ENCODE results near the gene PTPN14.

PTPN14 gene

GRCh38 chr1:214324896-214325800 lies 226.3 kb downstream of the PTPN14 start:
- ATAC-seq = no peak
- H3K36me3 Mint-ChIP-seq = peaks cover 19% of the 10 kb centered on the region
- H3K9me3 Mint-ChIP-seq = no peaks in the 10 kb centered on the region
- peaks cover 20% of the 10 kb centered on the region for H3K4me1 Mint-ChIP-seq
- no peak for DNase-seq (ENCODE audit: low spot score in 2 of 2)
- peak overlapping the region; percentile 49 for H3K27ac Mint-ChIP-seq
- H3K4me3 Mint-ChIP-seq = no peak overlapping the region

DNA sequence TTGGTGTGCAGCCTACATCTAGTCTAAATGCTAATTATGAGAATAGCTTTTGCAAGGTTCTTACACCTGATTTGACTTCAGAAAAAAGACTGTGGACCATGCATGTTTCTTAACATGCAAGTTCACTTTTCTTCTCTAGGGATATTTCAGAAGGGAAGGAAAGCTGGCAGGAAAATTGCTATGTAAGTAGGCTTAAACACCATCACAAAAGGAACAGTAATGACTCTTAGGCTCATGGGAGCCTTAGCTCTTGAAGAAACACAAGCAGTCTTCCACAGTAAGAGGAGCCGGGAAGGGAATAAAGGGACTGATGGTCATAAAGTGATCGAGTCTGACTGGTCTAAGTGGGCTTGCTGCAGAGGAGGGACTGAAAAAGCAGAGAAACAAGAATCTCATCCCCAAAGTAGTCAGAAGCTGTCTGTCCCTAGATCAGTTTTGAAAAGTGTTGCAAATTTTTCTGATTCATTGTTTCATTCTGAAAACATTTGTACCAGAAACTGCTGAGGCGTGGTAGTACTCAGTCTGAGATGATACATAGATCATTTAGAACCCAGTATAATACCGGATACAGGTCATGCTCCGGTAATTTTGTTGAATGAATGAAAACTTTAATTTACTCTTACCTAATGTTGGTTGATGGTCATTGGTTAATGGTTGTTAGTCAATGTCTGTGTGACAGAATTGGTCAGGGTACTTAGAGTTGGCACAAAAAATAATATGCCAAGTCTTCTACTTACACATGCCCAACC lies 229.5 kb downstream of the PTPN14 start:
- H3K4me3 Mint-ChIP-seq = no peak overlapping the region
- peak; percentile 91 for ATAC-seq
- peaks cover 12% of the 10 kb centered on the region for H3K4me1 Mint-ChIP-seq
- peak overlapping the region; percentile 54 for H3K27ac Mint-ChIP-seq
- peaks cover 44% of the 10 kb centered on the region for H3K36me3 Mint-ChIP-seq
- no peaks in the 10 kb centered on the region for H3K9me3 Mint-ChIP-seq
- DNase-seq (ENCODE audit: low spot score in 2 of 2) = no peak

DNA sequence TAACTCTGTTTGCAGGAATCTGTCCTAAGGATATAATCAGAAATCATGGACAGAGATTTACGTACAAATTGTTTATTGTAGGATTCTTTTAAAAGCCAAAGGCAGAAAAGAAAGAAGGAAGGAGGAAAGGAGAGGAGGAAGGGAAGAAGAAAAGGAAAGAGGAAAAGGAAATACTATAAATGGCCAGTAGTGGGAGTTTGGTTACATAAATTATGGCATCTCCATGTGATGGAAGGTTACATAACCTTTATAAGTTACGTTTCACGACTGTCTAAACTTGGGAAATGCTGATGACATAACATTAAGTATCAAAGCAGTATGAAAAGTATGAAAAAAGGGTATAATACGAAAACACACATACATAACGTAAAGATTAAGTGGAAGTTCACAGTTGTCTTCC lies 231.5 kb downstream of the PTPN14 start:
- ATAC-seq (no peak), DNase-seq (ENCODE audit: low spot score in 2 of 2) (no peak)
- no peak overlapping the region for H3K4me3 Mint-ChIP-seq
- peaks cover 44% of the 10 kb centered on the region for H3K36me3 Mint-ChIP-seq
- no peaks in the 10 kb centered on the region for H3K9me3 Mint-ChIP-seq
- peaks cover 18% of the 10 kb centered on the region for H3K4me1 Mint-ChIP-seq
- H3K27ac Mint-ChIP-seq = no peak overlapping the region

DNA sequence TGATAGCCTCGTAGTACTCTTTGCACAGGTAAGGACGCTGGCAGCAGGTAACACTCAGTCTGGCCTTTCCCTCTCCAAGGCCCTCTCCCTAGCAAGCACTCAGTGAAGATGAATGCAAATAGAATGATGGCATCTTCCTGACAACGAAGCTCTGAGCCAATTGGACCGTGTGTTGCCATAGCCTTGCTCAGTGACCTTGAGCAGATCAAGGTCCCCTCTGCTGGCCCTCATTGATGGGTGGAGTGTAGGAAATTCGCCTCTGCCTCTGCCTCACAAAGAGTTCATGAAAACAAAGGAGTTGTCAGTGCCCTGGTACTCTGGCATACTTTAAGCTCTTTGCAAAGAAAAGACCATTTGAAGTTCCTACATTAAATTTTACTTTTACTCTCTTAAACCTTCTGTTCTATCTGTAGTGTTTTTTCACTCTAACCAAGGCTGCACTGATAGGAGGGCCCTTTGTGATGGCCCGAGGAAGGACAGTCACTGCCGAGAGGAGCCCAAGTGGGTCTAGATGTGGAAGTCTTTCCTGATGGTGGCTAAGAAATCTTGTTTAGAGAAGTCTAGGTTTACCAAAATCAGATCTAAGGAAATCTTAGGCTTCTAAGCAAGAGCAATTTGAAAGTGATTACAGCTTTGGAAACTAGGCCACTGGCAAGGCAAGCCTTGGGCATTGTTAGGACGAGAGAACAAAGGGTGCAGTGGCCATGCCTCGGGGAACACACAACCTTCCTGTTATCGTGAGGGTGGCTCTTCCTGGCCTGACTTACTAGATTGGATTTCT lies 232.3 kb downstream of the PTPN14 start:
- H3K9me3 Mint-ChIP-seq = no peaks in the 10 kb centered on the region
- peaks cover 44% of the 10 kb centered on the region for H3K36me3 Mint-ChIP-seq
- H3K27ac Mint-ChIP-seq = peak overlapping the region; percentile 70

DNA sequence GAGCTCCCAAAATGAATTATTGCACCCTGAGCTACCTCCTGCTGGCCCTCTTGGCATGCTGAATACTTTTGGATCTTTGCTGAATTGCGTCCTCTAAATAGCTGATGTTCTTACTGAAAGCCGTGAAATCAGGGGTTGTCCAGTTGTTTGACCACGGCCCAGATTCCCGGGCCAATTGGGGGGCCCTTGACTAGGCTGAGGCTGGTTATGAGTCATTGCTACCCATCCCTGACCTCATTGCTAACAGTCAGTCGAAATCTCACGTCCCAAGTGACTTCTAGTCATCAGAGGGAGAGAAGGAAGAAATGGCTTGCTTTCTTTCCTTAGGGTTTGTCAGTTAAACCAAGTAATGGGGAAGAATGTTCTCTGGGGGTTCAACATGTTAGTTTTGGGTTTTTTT lies 233.0 kb downstream of the PTPN14 start:
- H3K4me3 Mint-ChIP-seq = no peak overlapping the region
- H3K36me3 Mint-ChIP-seq = peaks cover 44% of the 10 kb centered on the region
- peaks cover 18% of the 10 kb centered on the region for H3K4me1 Mint-ChIP-seq
- no peaks in the 10 kb centered on the region for H3K9me3 Mint-ChIP-seq
- peak overlapping the region; percentile 70 for H3K27ac Mint-ChIP-seq
- DNase-seq (ENCODE audit: low spot score in 2 of 2) = no peak
- ATAC-seq = no peak

More for the DNA sequence above, 232.3 kb downstream of the PTPN14 start:
- peaks cover 18% of the 10 kb centered on the region for H3K4me1 Mint-ChIP-seq
- H3K4me3 Mint-ChIP-seq = no peak overlapping the region
- no peak for DNase-seq (ENCODE audit: low spot score in 2 of 2)
- no peak for ATAC-seq

DNA sequence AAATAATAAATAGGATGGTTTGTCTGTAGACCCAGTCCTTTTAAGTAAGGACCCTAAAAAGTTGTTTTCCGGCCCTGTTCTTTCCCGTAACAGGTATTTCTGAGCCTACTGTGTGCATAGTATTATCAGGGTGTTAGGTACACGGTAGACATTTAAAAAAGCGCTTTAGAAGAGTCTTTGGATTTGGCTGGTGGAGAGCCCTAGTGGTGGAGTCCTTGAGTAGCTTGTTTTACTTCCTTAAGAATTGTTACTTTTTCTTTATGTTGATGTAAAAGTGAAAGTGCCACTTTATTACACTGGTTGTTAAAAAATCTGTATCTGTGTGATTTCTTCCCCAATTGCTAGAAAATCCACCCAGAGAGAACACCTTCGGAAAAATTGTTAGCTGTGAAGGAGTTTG lies 233.7 kb downstream of the PTPN14 start:
- no peak for ATAC-seq
- H3K27ac Mint-ChIP-seq = no peak overlapping the region
- H3K4me1 Mint-ChIP-seq = peaks cover 18% of the 10 kb centered on the region
- no peaks in the 10 kb centered on the region for H3K9me3 Mint-ChIP-seq
- peaks cover 44% of the 10 kb centered on the region for H3K36me3 Mint-ChIP-seq
- no peak overlapping the region for H3K4me3 Mint-ChIP-seq
- no peak for DNase-seq (ENCODE audit: low spot score in 2 of 2)

- H3K9me3 Mint-ChIP-seq = no peaks in the 10 kb centered on the region
- peaks cover 48% of the 10 kb centered on the region for H3K36me3 Mint-ChIP-seq
- ATAC-seq (no peak), DNase-seq (ENCODE audit: low spot score in 2 of 2) (no peak)
- H3K4me3 Mint-ChIP-seq = no peak overlapping the region
- no peak overlapping the region for H3K27ac Mint-ChIP-seq
- peaks cover 19% of the 10 kb centered on the region for H3K4me1 Mint-ChIP-seq
These were observed 234.1 kb downstream of the PTPN14 start for GRCh38 chr1:214317300-214317699.

DNA sequence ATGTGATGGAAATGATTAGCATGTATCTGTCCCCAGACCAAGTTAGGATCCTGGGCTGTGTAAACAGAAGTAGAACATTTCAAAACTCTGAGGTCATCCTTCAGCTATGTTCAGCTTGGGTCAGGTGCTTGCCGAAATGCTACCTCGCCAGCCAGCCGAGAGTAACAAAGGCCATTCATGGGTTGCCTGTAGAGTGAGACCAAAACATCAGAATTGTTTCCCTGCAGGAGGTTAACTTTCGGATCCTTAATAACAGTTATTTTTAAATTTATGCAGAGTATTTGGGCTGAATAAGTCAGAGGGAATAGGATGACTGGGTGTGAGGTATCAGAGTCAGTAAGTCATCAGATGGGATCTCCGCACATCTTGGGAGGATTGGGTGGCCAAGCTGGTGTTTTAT lies 234.8 kb downstream of the PTPN14 start:
- DNase-seq (ENCODE audit: low spot score in 2 of 2) = no peak
- peak; percentile 24 for ATAC-seq

DNA sequence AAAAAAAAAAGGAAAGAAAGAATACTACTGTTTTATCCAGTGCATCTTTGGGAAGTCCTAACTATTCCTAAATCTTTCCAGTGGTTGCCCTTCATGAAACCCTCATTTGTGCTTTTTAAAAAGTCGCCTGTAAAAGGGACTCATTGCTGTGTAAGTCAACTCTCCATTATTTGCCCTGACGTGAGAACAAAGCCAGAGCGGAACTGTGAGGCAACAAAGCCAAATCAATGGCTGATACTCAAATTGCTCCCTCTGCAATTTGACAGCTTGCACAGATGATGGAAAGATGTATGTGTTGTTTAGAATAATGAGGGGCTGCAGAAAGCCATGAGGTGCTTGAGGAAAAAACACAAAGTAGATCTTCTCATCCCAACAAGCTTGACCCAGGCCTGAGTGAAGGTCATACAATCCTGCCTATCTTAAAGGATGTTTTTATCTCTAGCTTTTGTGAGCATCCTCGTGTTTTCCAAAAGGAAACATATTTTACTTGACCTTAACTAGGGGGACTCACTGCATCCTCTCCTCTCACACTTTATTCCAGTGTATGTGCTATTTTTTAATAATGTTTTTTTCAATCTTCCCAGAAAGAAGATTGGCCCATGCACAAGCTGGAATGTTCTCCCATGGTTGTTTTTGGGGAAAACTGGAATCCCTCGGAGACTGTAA lies 237.1 kb downstream of the PTPN14 start:
- DNase-seq (ENCODE audit: low spot score in 2 of 2) = no peak
- no peaks in the 10 kb centered on the region for H3K9me3 Mint-ChIP-seq

More for the DNA sequence above, 234.8 kb downstream of the PTPN14 start:
- Mint-ChIP-seq H3K27ac (no peak overlapping the region), H3K36me3 (peaks cover 49% of the 10 kb centered on the region), H3K9me3 (no peaks in the 10 kb centered on the region), H3K4me3 (no peak overlapping the region), H3K4me1 (peaks cover 17% of the 10 kb centered on the region)

DNA sequence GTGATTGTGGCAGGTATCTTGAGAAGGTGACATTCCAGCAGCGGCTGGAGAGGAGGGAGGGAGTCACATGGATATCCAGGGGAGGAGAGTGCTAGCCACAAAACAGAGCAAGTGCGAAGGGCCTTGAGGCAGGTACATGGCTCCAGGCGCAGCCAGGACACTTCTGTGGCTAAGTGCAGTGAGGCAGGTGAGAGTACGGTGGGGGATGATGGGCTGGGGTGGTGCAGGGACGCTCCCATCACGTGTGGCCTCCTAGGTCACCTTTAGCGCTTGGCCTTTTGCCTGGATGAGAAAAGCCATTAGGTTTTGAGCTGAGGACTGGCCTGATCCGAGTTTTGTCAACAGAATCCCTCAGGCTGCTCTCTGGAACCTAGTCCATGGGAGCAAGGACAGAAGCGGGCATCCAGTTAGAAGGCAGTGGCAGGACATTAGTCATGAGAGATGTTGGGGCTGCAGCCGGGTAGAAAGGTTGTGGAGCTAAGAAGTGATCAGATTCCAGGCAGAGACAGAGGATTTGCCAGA lies 238.8 kb downstream of the PTPN14 start:
- no peak for DNase-seq (ENCODE audit: low spot score in 2 of 2)
- Mint-ChIP-seq H3K9me3 (no peaks in the 10 kb centered on the region), H3K27ac (peak overlapping the region; percentile 33), H3K36me3 (peaks cover 12% of the 10 kb centered on the region), H3K4me1 (peaks cover 45% of the 10 kb centered on the region), H3K4me3 (no peak overlapping the region)
- ATAC-seq = no peak

More for the DNA sequence above, 237.1 kb downstream of the PTPN14 start:
- Mint-ChIP-seq H3K4me3 (no peak overlapping the region), H3K27ac (no peak overlapping the region), H3K4me1 (peaks cover 30% of the 10 kb centered on the region), H3K36me3 (peaks cover 28% of the 10 kb centered on the region)
- ATAC-seq = no peak

DNA sequence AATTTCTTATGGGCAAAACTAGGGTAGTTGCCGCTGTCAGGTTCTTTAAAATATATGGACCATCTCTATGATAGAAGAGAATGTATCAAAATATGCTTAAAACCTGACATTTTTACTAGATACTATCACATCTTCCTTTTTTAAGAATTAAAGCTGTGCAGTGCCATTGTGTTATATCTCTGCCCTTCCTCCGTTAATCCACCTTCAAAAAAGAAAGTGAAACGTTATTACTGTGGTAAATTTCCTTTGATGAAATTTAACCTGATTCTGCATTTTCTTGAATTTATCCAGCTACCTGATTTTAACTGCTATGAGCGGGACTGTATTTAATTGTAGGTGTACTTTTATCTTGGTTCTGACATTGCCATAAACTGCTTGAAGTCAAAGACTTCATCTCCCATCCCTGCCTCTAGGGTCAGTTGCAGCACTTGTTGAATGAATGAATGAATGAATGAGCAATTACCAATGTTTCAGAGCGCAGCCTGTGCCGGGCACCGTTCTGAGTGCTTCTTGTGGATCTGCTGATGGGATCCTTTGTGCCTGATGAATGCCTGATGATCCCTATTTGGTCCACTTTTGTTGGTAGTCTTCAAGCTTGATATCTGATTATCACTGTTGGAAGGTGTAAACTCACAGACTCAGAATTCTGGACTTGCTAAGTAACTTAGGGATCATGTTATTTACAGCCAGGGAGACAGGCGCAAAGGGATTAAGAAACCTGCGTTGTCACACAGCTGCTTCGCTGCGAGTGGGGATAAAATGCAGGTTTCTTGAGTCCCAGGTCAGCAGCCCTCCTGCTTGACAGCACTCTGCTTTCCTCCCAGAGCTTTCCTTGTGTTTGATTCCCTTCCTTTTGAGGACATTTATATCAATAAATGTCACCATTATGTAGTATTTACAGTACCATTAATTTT lies 240.4 kb downstream of the PTPN14 start:
- no peak for DNase-seq (ENCODE audit: low spot score in 2 of 2)
- Mint-ChIP-seq H3K9me3 (no peaks in the 10 kb centered on the region), H3K36me3 (peaks cover 6% of the 10 kb centered on the region), H3K27ac (peak overlapping the region; percentile 80), H3K4me1 (peaks cover 45% of the 10 kb centered on the region), H3K4me3 (peak overlapping the region; percentile 63)
- no peak for ATAC-seq

DNA sequence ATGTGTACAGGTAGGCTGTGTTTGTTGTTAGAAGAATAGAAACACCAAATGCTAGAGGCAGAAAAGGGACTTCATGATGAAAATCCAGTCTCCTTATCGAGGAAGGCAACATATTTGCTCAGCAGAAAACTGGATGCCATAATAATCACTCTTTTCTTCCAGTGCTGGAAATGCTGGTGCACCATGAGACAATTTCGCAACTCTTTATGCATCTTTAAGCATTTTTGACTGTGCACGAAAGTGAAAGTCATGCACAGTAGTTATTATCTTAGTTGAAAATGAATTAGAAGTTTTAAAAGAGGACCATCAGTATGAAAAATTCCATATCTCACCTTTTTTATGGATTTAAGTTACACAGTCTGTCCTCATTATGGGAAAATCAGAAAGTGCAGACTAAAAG lies 241.4 kb downstream of the PTPN14 start:
- peaks cover 6% of the 10 kb centered on the region for H3K36me3 Mint-ChIP-seq
- ATAC-seq (no peak), DNase-seq (ENCODE audit: low spot score in 2 of 2) (no peak)
- H3K4me1 Mint-ChIP-seq = peaks cover 40% of the 10 kb centered on the region
- H3K4me3 Mint-ChIP-seq = peak overlapping the region; percentile 63
- H3K9me3 Mint-ChIP-seq = no peaks in the 10 kb centered on the region
- H3K27ac Mint-ChIP-seq = no peak overlapping the region

- Mint-ChIP-seq H3K27ac (no peak overlapping the region), H3K9me3 (no peaks in the 10 kb centered on the region), H3K4me3 (no peak overlapping the region), H3K4me1 (peaks cover 34% of the 10 kb centered on the region), H3K36me3 (no peaks in the 10 kb centered on the region)
- ATAC-seq (no peak), DNase-seq (ENCODE audit: low spot score in 2 of 2) (no peak)
These were observed 245.1 kb downstream of the PTPN14 start for GRCh38 chr1:214306269-214306668.
